ENCODE results near the gene DEDD.

DNA sequence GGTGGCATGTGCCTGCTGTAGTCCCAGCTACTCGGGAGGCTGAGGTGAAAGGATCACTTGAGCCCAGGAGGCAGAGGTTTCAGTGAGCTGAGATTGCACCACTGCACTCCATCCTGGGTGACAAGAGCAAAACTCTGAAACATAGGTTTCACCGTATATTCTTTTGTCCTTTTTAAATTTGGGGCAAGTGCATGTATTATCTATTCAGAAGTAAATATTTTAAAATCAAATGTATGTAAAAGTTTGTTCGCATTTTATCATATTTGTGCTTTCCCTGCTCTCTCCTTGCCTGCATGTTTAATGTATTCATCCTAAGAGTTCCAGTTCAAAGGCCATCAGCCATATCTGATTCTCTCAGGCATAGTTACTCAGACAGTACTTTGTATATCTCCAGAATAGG is 13.4 kb upstream of the DEDD start:
- TF ChIP-seq, protein P1, sequence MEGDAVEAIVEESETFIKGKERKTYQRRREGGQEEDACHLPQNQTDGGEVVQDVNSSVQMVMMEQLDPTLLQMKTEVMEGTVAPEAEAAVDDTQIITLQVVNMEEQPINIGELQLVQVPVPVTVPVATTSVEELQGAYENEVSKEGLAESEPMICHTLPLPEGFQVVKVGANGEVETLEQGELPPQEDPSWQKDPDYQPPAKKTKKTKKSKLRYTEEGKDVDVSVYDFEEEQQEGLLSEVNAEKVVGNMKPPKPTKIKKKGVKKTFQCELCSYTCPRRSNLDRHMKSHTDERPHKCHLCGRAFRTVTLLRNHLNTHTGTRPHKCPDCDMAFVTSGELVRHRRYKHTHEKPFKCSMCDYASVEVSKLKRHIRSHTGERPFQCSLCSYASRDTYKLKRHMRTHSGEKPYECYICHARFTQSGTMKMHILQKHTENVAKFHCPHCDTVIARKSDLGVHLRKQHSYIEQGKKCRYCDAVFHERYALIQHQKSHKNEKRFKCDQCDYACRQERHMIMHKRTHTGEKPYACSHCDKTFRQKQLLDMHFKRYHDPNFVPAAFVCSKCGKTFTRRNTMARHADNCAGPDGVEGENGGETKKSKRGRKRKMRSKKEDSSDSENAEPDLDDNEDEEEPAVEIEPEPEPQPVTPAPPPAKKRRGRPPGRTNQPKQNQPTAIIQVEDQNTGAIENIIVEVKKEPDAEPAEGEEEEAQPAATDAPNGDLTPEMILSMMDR (IDR thresholded peaks at IDR 0.05 in 4 of 5, conservative IDR thresholded peaks at IDR 0.05 in 1 of 5) = no peak
- TF ChIP-seq POLR2A (IDR thresholded peaks at IDR 0.05) = no peak

Data from gastrocnemius medialis (tissue), 4 donors.